Measurements from ENCODE around the gene NKAIN2.
A peak's percentile ranks its signal among the peaks of the same experiment; 100 is the strongest.
"Not testable (repeated sequence)": the region's sequence is repeated elsewhere in the genome, so short reads cannot be mapped to it uniquely, and the experiment has no call there.

Gene NKAIN2

GRCh38 chr6:124234801-124235200 is 431.1 kb downstream of the NKAIN2 start:
- DNase-seq = no peak

GRCh38 chr6:124237911-124238310 is 434.2 kb downstream of the NKAIN2 start:
- no peak for DNase-seq

GRCh38 chr6:124238408-124238807 is 434.7 kb downstream of the NKAIN2 start:
- not testable (repeated sequence) for DNase-seq

- DNase-seq = no peak
Observed at GRCh38 chr6:124254941-124255685, 451.4 kb downstream of the NKAIN2 start.

- no peak for DNase-seq
Observed at GRCh38 chr6:124260337-124260736, 456.7 kb downstream of the NKAIN2 start.

GRCh38 chr6:124269733-124270132 is 466.1 kb downstream of the NKAIN2 start:
- no peak for DNase-seq

GRCh38 chr6:124273701-124274100 is 470.0 kb downstream of the NKAIN2 start:
- no peak for DNase-seq

GRCh38 chr6:124282541-124282940 is 478.9 kb downstream of the NKAIN2 start:
- DNase-seq = no peak

- DNase-seq = no peak
Observed at GRCh38 chr6:124283486-124283885, 479.8 kb downstream of the NKAIN2 start.

GRCh38 chr6:124285146-124285545 is 481.5 kb downstream of the NKAIN2 start:
- no peak for DNase-seq

GRCh38 chr6:124294574-124295200 is 491.0 kb downstream of the NKAIN2 start:
- DNase-seq = no peak

GRCh38 chr6:124297507-124297906 is 493.8 kb downstream of the NKAIN2 start:
- no peak for DNase-seq

- no peak for DNase-seq
Observed at GRCh38 chr6:124298730-124299129, 495.1 kb downstream of the NKAIN2 start.

GRCh38 chr6:124300907-124301306 is 497.2 kb downstream of the NKAIN2 start:
- DNase-seq = not testable (repeated sequence)

- DNase-seq = no peak
Observed at GRCh38 chr6:124303971-124304370, 500.3 kb downstream of the NKAIN2 start.

GRCh38 chr6:124310139-124310538 is 506.5 kb downstream of the NKAIN2 start:
- DNase-seq = no peak

- DNase-seq = no peak
Observed at GRCh38 chr6:124319410-124319809, 515.7 kb downstream of the NKAIN2 start.

- DNase-seq = no peak
Observed at GRCh38 chr6:124324237-124324636, 520.6 kb downstream of the NKAIN2 start.

- DNase-seq = peak; percentile 65 to 67
Observed at GRCh38 chr6:124330197-124330596, 526.5 kb downstream of the NKAIN2 start.

GRCh38 chr6:124334359-124334758 is 530.7 kb downstream of the NKAIN2 start:
- DNase-seq = no peak

GRCh38 chr6:124339610-124340334 is 536.1 kb downstream of the NKAIN2 start:
- DNase-seq = no peak

- not testable (repeated sequence) for DNase-seq
Observed at GRCh38 chr6:124348339-124348738, 544.7 kb downstream of the NKAIN2 start.

- peak; percentile 79 to 85 for DNase-seq
Observed at GRCh38 chr6:124355146-124355545, 551.5 kb downstream of the NKAIN2 start.

GRCh38 chr6:124356276-124356810 is 552.7 kb downstream of the NKAIN2 start:
- no peak for DNase-seq
